WTC11 (cell line): ENCODE results near the gene DCLK2. TPM values are rescaled to one million over a fixed set of nuclear protein-coding genes. Genes with fewer than 3 reads are reported as not detected.

ENCODE experiments used
- ATAC-seq: fragments of 200-7000 bp; cut with Tn5 transposase; 2 replicates; pipeline ENCODE4 v1.10.0; 2021; ENCODE audit warnings: mild to moderate bottlenecking, moderate library complexity
- CTCF ChIA-PET: fragments of 300-600 bp; sonication (Branson Sonifier 250); formaldehyde crosslinking; loops from one replicate; lab custom pipeline; 2021; ENCODE audit warnings: antibody characterized with exemption; lab: Charles Lee
- POLR2A ChIA-PET: fragments of 350-600 bp; sonication (Branson Sonifier 250); formaldehyde crosslinking; loops from one replicate; lab custom pipeline; 2021; ENCODE audit warnings: antibody characterized with exemption; lab: Charles Lee
- DNase-seq: peaks from one replicate; pipeline ENCODE4 v3.0.0; 2021; ENCODE audit warnings: low spot score
- H3K27ac Mint-ChIP-seq: 2 replicates; pipeline ENCODE4 v1.8.0; 2021; ENCODE audit warnings: mixed read lengths
- H3K27me3 Mint-ChIP-seq: 2 replicates; pipeline ENCODE4 v1.8.0; 2021; ENCODE audit warnings: low read depth, mild to moderate bottlenecking, moderate library complexity, mixed read lengths
- H3K36me3 Mint-ChIP-seq: 2 replicates; pipeline ENCODE4 v1.8.0; 2021; ENCODE audit warnings: mixed read lengths
- H3K4me1 Mint-ChIP-seq: 2 replicates; pipeline ENCODE4 v1.8.0; 2022; ENCODE audit warnings: mixed read lengths
- H3K4me3 Mint-ChIP-seq: 2 replicates; pipeline ENCODE4 v1.8.0; 2021; ENCODE audit warnings: mild to moderate bottlenecking, moderate library complexity, mixed read lengths
- H3K9me3 Mint-ChIP-seq: 2 replicates; pipeline ENCODE4 v1.8.0; 2021; ENCODE audit warnings: mixed read lengths
- CBFB ChIP-seq: sonication (generic); formaldehyde crosslinking; IDR thresholded peaks from 2 replicates; pipeline ENCODE4 v1.8.1; 2022; ENCODE audit warnings: mild to moderate bottlenecking, low read depth, missing genetic modification reagents
- CREB1 ChIP-seq: sonication (generic); formaldehyde crosslinking; IDR thresholded peaks from 2 replicates; pipeline ENCODE4 v1.8.0; 2023; ENCODE audit warnings: mild to moderate bottlenecking, missing genetic modification reagents
- IRF2 ChIP-seq: sonication (generic); formaldehyde crosslinking; IDR thresholded peaks from 2 replicates; pipeline ENCODE4 v1.8.0; 2022; ENCODE audit warnings: low read depth, missing genetic modification reagents, borderline replicate concordance
- JUN ChIP-seq: sonication (generic); formaldehyde crosslinking; IDR thresholded peaks from 2 replicates; pipeline ENCODE4 v1.8.0; 2023; ENCODE audit warnings: mild to moderate bottlenecking, missing genetic modification reagents
- NR3C1 ChIP-seq: sonication (generic); formaldehyde crosslinking; conservative IDR thresholded peaks from 2 replicates; pipeline ENCODE4 v1.8.1; 2023; ENCODE audit warnings: low read depth, mild to moderate bottlenecking, missing genetic modification reagents
- PRRX2 ChIP-seq: fragments of 250-450 bp; sonication (Bioruptor Pico); IDR thresholded peaks from 2 replicates; pipeline ENCODE4 v1.8.0; 2021; ENCODE audit warnings: mild to moderate bottlenecking
- RORB ChIP-seq: fragments of 250-450 bp; sonication (Bioruptor Pico); IDR thresholded peaks from 2 replicates; pipeline ENCODE4 v1.9.0; 2021; ENCODE audit warnings: mild to moderate bottlenecking
- SP1 ChIP-seq: sonication (generic); formaldehyde crosslinking; conservative IDR thresholded peaks from 2 replicates; pipeline ENCODE4 v1.8.1; 2022; ENCODE audit warnings: missing genetic modification reagents
- ZBTB21 ChIP-seq: sonication (generic); formaldehyde crosslinking; IDR thresholded peaks from 2 replicates; pipeline ENCODE4 v1.8.1; 2023; ENCODE audit warnings: mild to moderate bottlenecking, missing genetic modification reagents, borderline replicate concordance
- ZNF121 ChIP-seq: sonication (generic); formaldehyde crosslinking; IDR thresholded peaks from 2 replicates; pipeline ENCODE4 v1.8.0; 2023; ENCODE audit warnings: missing genetic modification reagents
- ZNF138 ChIP-seq: sonication (generic); formaldehyde crosslinking; conservative IDR thresholded peaks from 2 replicates; pipeline ENCODE4 v1.8.1; 2022; ENCODE audit warnings: mild to moderate bottlenecking, moderate library complexity, missing genetic modification reagents
- ZNF423 ChIP-seq: fragments of 250-450 bp; sonication (Bioruptor Pico); IDR thresholded peaks from 2 replicates; pipeline ENCODE4 v2.1.2; 2022; ENCODE audit warnings: mild to moderate bottlenecking, moderate library complexity
- total RNA-seq: library from RNA; stranded (reverse); gene quantifications from 3 replicates; pipeline ENCODE4 v1.2.3, GENCODE V29; 2021
- TF ChIP-seq, protein P1 (sequence below): fragments of 250-450 bp; sonication (Bioruptor Pico); IDR thresholded peaks from 2 replicates; pipeline ENCODE4 v1.9.0; 2021; ENCODE audit warnings: moderate library complexity, mild to moderate bottlenecking, inconsistent platforms, borderline replicate concordance
- TF ChIP-seq, protein P2 (sequence below): sonication (generic); formaldehyde crosslinking; IDR thresholded peaks from 2 replicates; pipeline ENCODE4 v1.8.1; 2023; ENCODE audit warnings: mild to moderate bottlenecking, missing genetic modification reagents
- TF ChIP-seq, protein P3 (sequence below): sonication (generic); formaldehyde crosslinking; IDR thresholded peaks from 2 replicates; pipeline ENCODE4 v1.8.0; 2022; ENCODE audit warnings: missing genetic modification reagents
- TF ChIP-seq, protein P4 (sequence below): sonication (generic); formaldehyde crosslinking; IDR thresholded peaks from 2 replicates; pipeline ENCODE4 v1.8.1; 2023; ENCODE audit warnings: mild to moderate bottlenecking, missing genetic modification reagents, borderline replicate concordance
- TF ChIP-seq, protein P5 (sequence below): fragments of 250-450 bp; sonication (Bioruptor Pico); IDR thresholded peaks from 2 replicates; pipeline ENCODE4 v1.8.0; 2021; ENCODE audit warnings: mild to moderate bottlenecking
- TF ChIP-seq, protein P6 (sequence below): fragments of 200-600 bp; IDR thresholded peaks from 2 replicates; pipeline ENCODE4 v1.8.0; 2022; ENCODE audit warnings: antibody characterized with exemption
- TF ChIP-seq, protein P7 (sequence below): sonication (generic); formaldehyde crosslinking; conservative IDR thresholded peaks from 2 replicates; pipeline ENCODE4 v1.8.1; 2023; ENCODE audit warnings: mild to moderate bottlenecking, low read depth, missing genetic modification reagents, moderate library complexity
- TF ChIP-seq, protein P8 (sequence below): fragments of 250-450 bp; sonication (Bioruptor Pico); IDR thresholded peaks from 2 replicates; pipeline ENCODE4 v1.9.0; 2021; ENCODE audit warnings: mild to moderate bottlenecking

DCLK2 gene
- total RNA-seq, 1 experiment from 2014 or later = 0.17 TPM

DNA sequence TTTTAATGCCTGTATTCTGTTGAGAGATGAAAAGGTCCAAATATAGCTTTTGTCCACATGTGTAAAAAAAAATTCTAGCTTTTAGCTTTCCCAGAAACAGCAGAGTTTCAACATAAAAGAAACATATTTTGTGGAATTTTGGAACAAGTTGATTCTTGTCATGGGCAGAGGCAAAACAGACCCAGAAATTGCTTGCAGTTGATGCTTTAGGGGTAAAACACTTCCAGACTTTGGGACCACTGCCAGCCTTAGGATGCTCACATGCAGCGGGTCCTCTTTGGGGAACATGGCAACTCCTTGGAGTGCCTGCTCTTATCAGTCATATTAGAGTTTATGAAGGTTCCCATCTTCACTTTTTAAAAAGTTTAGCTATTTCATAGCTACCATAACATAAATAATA, 30.4 kb downstream of the DCLK2 start:
- H3K36me3 Mint-ChIP-seq = no peaks in the 10 kb centered on the region
- ChIA-PET POLR2A (no interaction called here), CTCF (no interaction called here)
- H3K27me3 Mint-ChIP-seq = no peaks in the 10 kb centered on the region; the same call in 1 of the 2 replicates
- no peaks in the 10 kb centered on the region for H3K4me1 Mint-ChIP-seq
- H3K9me3 Mint-ChIP-seq = no peaks in the 10 kb centered on the region
- no peak overlapping the region for H3K27ac Mint-ChIP-seq
- H3K4me3 Mint-ChIP-seq = no peak overlapping the region
- no peak for DNase-seq
- ATAC-seq = no peak
- TF ChIP-seq PRRX2 (CRISPR knock-in tag) (no peak), SP1 (CRISPR knock-in tag) (no peak), RORB (CRISPR knock-in tag) (no peak), ZNF423 (CRISPR knock-in tag) (no peak), NR3C1 (no peak), CBFB (CRISPR knock-in tag) (no peak), ZNF138 (no peak), CREB1 (CRISPR knock-in tag) (no peak), JUN (no peak), ZNF121 (CRISPR knock-in tag) (no peak)
- TF ChIP-seq, protein P1, sequence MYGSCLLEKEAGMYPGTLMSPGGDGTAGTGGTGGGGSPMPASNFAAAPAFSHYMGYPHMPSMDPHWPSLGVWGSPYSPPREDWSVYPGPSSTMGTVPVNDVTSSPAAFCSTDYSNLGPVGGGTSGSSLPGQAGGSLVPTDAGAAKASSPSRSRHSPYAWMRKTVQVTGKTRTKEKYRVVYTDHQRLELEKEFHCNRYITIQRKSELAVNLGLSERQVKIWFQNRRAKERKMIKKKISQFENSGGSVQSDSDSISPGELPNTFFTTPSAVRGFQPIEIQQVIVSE (CRISPR knock-in tag) = no peak
- TF ChIP-seq, protein P2, sequence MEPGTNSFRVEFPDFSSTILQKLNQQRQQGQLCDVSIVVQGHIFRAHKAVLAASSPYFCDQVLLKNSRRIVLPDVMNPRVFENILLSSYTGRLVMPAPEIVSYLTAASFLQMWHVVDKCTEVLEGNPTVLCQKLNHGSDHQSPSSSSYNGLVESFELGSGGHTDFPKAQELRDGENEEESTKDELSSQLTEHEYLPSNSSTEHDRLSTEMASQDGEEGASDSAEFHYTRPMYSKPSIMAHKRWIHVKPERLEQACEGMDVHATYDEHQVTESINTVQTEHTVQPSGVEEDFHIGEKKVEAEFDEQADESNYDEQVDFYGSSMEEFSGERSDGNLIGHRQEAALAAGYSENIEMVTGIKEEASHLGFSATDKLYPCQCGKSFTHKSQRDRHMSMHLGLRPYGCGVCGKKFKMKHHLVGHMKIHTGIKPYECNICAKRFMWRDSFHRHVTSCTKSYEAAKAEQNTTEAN (CRISPR knock-in tag) = no peak
- TF ChIP-seq, protein P3, sequence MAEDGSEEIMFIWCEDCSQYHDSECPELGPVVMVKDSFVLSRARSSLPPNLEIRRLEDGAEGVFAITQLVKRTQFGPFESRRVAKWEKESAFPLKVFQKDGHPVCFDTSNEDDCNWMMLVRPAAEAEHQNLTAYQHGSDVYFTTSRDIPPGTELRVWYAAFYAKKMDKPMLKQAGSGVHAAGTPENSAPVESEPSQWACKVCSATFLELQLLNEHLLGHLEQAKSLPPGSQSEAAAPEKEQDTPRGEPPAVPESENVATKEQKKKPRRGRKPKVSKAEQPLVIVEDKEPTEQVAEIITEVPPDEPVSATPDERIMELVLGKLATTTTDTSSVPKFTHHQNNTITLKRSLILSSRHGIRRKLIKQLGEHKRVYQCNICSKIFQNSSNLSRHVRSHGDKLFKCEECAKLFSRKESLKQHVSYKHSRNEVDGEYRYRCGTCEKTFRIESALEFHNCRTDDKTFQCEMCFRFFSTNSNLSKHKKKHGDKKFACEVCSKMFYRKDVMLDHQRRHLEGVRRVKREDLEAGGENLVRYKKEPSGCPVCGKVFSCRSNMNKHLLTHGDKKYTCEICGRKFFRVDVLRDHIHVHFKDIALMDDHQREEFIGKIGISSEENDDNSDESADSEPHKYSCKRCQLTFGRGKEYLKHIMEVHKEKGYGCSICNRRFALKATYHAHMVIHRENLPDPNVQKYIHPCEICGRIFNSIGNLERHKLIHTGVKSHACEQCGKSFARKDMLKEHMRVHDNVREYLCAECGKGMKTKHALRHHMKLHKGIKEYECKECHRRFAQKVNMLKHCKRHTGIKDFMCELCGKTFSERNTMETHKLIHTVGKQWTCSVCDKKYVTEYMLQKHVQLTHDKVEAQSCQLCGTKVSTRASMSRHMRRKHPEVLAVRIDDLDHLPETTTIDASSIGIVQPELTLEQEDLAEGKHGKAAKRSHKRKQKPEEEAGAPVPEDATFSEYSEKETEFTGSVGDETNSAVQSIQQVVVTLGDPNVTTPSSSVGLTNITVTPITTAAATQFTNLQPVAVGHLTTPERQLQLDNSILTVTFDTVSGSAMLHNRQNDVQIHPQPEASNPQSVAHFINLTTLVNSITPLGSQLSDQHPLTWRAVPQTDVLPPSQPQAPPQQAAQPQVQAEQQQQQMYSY = no peak
- TF ChIP-seq, protein P4, sequence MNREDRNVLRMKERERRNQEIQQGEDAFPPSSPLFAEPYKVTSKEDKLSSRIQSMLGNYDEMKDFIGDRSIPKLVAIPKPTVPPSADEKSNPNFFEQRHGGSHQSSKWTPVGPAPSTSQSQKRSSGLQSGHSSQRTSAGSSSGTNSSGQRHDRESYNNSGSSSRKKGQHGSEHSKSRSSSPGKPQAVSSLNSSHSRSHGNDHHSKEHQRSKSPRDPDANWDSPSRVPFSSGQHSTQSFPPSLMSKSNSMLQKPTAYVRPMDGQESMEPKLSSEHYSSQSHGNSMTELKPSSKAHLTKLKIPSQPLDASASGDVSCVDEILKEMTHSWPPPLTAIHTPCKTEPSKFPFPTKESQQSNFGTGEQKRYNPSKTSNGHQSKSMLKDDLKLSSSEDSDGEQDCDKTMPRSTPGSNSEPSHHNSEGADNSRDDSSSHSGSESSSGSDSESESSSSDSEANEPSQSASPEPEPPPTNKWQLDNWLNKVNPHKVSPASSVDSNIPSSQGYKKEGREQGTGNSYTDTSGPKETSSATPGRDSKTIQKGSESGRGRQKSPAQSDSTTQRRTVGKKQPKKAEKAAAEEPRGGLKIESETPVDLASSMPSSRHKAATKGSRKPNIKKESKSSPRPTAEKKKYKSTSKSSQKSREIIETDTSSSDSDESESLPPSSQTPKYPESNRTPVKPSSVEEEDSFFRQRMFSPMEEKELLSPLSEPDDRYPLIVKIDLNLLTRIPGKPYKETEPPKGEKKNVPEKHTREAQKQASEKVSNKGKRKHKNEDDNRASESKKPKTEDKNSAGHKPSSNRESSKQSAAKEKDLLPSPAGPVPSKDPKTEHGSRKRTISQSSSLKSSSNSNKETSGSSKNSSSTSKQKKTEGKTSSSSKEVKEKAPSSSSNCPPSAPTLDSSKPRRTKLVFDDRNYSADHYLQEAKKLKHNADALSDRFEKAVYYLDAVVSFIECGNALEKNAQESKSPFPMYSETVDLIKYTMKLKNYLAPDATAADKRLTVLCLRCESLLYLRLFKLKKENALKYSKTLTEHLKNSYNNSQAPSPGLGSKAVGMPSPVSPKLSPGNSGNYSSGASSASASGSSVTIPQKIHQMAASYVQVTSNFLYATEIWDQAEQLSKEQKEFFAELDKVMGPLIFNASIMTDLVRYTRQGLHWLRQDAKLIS (CRISPR knock-in tag) = no peak
- TF ChIP-seq, all 79 proteins: peak for 0

DNA sequence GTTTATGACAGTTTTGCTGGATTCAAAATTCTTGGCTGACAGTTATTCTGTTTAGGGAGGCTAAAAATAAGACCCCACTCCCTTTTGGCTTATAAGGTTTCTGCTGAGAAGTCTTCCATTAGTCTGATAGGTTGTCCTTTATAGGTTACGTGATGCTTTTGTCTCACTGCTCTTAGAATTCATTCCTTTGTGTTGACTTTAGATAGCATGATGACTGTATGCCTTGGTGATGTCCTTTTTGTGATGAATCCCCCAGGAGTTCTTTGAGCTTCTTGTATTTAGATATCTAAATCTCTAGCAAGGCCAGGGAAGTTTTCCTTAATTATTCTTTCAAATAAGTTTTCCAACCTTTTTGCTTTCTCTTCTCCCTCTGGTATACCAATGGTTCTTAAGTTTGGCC, 36.4 kb downstream of the DCLK2 start:
- no peak for DNase-seq
- Mint-ChIP-seq H3K4me3 (no peak overlapping the region), H3K27ac (no peak overlapping the region), H3K36me3 (no peaks in the 10 kb centered on the region), H3K9me3 (peaks cover 9% of the 10 kb centered on the region), H3K4me1 (peaks cover 6% of the 10 kb centered on the region), H3K27me3 (no peaks in the 10 kb centered on the region; the same call in 1 of the 2 replicates)
- no peak for ATAC-seq
- TF ChIP-seq SP1 (CRISPR knock-in tag) (no peak), IRF2 (CRISPR knock-in tag) (no peak), ZBTB21 (CRISPR knock-in tag) (no peak), RORB (CRISPR knock-in tag) (no peak)
- TF ChIP-seq, protein P5, sequence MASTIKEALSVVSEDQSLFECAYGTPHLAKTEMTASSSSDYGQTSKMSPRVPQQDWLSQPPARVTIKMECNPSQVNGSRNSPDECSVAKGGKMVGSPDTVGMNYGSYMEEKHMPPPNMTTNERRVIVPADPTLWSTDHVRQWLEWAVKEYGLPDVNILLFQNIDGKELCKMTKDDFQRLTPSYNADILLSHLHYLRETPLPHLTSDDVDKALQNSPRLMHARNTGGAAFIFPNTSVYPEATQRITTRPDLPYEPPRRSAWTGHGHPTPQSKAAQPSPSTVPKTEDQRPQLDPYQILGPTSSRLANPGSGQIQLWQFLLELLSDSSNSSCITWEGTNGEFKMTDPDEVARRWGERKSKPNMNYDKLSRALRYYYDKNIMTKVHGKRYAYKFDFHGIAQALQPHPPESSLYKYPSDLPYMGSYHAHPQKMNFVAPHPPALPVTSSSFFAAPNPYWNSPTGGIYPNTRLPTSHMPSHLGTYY (CRISPR knock-in tag) = no peak
- TF ChIP-seq, protein P6, sequence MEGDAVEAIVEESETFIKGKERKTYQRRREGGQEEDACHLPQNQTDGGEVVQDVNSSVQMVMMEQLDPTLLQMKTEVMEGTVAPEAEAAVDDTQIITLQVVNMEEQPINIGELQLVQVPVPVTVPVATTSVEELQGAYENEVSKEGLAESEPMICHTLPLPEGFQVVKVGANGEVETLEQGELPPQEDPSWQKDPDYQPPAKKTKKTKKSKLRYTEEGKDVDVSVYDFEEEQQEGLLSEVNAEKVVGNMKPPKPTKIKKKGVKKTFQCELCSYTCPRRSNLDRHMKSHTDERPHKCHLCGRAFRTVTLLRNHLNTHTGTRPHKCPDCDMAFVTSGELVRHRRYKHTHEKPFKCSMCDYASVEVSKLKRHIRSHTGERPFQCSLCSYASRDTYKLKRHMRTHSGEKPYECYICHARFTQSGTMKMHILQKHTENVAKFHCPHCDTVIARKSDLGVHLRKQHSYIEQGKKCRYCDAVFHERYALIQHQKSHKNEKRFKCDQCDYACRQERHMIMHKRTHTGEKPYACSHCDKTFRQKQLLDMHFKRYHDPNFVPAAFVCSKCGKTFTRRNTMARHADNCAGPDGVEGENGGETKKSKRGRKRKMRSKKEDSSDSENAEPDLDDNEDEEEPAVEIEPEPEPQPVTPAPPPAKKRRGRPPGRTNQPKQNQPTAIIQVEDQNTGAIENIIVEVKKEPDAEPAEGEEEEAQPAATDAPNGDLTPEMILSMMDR = no peak
- TF ChIP-seq, protein P7, sequence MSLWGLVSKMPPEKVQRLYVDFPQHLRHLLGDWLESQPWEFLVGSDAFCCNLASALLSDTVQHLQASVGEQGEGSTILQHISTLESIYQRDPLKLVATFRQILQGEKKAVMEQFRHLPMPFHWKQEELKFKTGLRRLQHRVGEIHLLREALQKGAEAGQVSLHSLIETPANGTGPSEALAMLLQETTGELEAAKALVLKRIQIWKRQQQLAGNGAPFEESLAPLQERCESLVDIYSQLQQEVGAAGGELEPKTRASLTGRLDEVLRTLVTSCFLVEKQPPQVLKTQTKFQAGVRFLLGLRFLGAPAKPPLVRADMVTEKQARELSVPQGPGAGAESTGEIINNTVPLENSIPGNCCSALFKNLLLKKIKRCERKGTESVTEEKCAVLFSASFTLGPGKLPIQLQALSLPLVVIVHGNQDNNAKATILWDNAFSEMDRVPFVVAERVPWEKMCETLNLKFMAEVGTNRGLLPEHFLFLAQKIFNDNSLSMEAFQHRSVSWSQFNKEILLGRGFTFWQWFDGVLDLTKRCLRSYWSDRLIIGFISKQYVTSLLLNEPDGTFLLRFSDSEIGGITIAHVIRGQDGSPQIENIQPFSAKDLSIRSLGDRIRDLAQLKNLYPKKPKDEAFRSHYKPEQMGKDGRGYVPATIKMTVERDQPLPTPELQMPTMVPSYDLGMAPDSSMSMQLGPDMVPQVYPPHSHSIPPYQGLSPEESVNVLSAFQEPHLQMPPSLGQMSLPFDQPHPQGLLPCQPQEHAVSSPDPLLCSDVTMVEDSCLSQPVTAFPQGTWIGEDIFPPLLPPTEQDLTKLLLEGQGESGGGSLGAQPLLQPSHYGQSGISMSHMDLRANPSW (CRISPR knock-in tag) = no peak
- TF ChIP-seq, protein P8, sequence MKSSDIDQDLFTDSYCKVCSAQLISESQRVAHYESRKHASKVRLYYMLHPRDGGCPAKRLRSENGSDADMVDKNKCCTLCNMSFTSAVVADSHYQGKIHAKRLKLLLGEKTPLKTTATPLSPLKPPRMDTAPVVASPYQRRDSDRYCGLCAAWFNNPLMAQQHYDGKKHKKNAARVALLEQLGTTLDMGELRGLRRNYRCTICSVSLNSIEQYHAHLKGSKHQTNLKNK = no peak
- POLR2A ChIA-PET = no interaction called here
- CTCF ChIA-PET = no interaction called here
